CD1c-positive myeloid dendritic cell (primary cell): Measurements from ENCODE around the gene PRKCA.
"Not testable (repeated sequence)": the region's sequence is repeated elsewhere in the genome, so short reads cannot be mapped to it uniquely, and the experiment has no call there.

Source experiments
- DNase-seq: peaks from one replicate; pipeline ENCODE4 v3.0.0-alpha.2; 2016; ENCODE audit errors: extremely low spot score

Gene PRKCA

GRCh38 chr17:66578781-66579489, 276.5 kb downstream of the PRKCA start:
- no peak for DNase-seq

GRCh38 chr17:66579556-66579955, 277.1 kb downstream of the PRKCA start:
- no peak for DNase-seq

GRCh38 chr17:66580184-66580955, 278.0 kb downstream of the PRKCA start:
- DNase-seq: no peak

- no peak for DNase-seq
Observed at GRCh38 chr17:66580956-66581391, 278.6 kb downstream of the PRKCA start.

- DNase-seq: no peak
Observed at GRCh38 chr17:66582373-66583111, 280.1 kb downstream of the PRKCA start.

GRCh38 chr17:66583112-66583748, 280.8 kb downstream of the PRKCA start:
- no peak for DNase-seq

- no peak for DNase-seq
Observed at GRCh38 chr17:66584927-66585326, 282.5 kb downstream of the PRKCA start.

GRCh38 chr17:66585472-66585871, 283.1 kb downstream of the PRKCA start:
- no peak for DNase-seq

GRCh38 chr17:66589892-66590291, 287.5 kb downstream of the PRKCA start:
- DNase-seq: no peak

- DNase-seq: no peak
Observed at GRCh38 chr17:66593116-66593515, 290.7 kb downstream of the PRKCA start.

GRCh38 chr17:66595893-66596292, 293.5 kb downstream of the PRKCA start:
- DNase-seq: no peak

- DNase-seq: no peak
Observed at GRCh38 chr17:66602659-66603384, 300.4 kb downstream of the PRKCA start.

GRCh38 chr17:66604376-66604775, 302.0 kb downstream of the PRKCA start:
- DNase-seq: no peak

GRCh38 chr17:66605541-66605940, 303.1 kb downstream of the PRKCA start:
- no peak for DNase-seq

GRCh38 chr17:66610361-66611133, 308.1 kb downstream of the PRKCA start:
- DNase-seq: peak; percentile 6

- no peak for DNase-seq
Observed at GRCh38 chr17:66611397-66611796, 309.0 kb downstream of the PRKCA start.

GRCh38 chr17:66612993-66613392, 310.6 kb downstream of the PRKCA start:
- DNase-seq: no peak

GRCh38 chr17:66614469-66614868, 312.1 kb downstream of the PRKCA start:
- DNase-seq: no peak

- DNase-seq: no peak
Observed at GRCh38 chr17:66619206-66619605, 316.8 kb downstream of the PRKCA start.

GRCh38 chr17:66620528-66620927, 318.1 kb downstream of the PRKCA start:
- no peak for DNase-seq

GRCh38 chr17:66624630-66625029, 322.2 kb downstream of the PRKCA start:
- DNase-seq: not testable (repeated sequence)
